GM12891 (cell line): ENCODE data around the gene C1QTNF5.

Experiments
- DNase-seq: peaks from one replicate; pipeline ENCODE4 v3.0.0; 2011; ENCODE audit warnings: low spot score; ENCODE audit not compliant: insufficient read length
- FAIRE-seq: peaks from 2 replicates; lab custom pipeline; 2011; peaks lifted over from hg19 to GRCh38; lab: Jason Lieb, UNC
- PAX5 ChIP-seq: IDR thresholded peaks from 2 replicates; pipeline ENCODE4 v1.6.1; 2011; ENCODE audit warnings: low read length, moderate library complexity, mild to moderate bottlenecking; ENCODE audit not compliant: insufficient read depth, severe bottlenecking
- POLR2A ChIP-seq: IDR thresholded peaks from 2 replicates; pipeline ENCODE4 v1.6.1; 2011; ENCODE audit warnings: low read depth, low read length, control low read depth
- POLR2AphosphoS5 ChIP-seq: IDR thresholded peaks from 2 replicates; pipeline ENCODE4 v1.6.1; 2011; ENCODE audit warnings: low read depth, low read length, control low read depth
- POU2F2 ChIP-seq: IDR thresholded peaks from 2 replicates; pipeline ENCODE4 v1.6.1; 2011; ENCODE audit warnings: low read depth, mild to moderate bottlenecking, control low read depth, low read length, moderate library complexity
- SPI1 ChIP-seq: IDR thresholded peaks from 2 replicates; pipeline ENCODE4 v1.6.1; 2011; ENCODE audit warnings: low read depth, low read length, control low read depth
- TAF1 ChIP-seq: IDR thresholded peaks from 2 replicates; pipeline ENCODE4 v1.6.1; 2011; ENCODE audit warnings: low read depth, low read length, control low read depth

Gene C1QTNF5

GRCh38 chr11:119307974-119308373, 32.7 kb downstream of the C1QTNF5 start:
- no peak for TF ChIP-seq SPI1
- no peak for TF ChIP-seq POLR2A
- no peak for TF ChIP-seq POLR2AphosphoS5
- TF ChIP-seq POU2F2: no peak
- TF ChIP-seq PAX5: no peak
- TF ChIP-seq TAF1: no peak
- no peak for DNase-seq
- FAIRE-seq: no peak

- no peak for FAIRE-seq
Measured at GRCh38 chr11:119307219-119307618, 33.5 kb downstream of the C1QTNF5 start.

DNA sequence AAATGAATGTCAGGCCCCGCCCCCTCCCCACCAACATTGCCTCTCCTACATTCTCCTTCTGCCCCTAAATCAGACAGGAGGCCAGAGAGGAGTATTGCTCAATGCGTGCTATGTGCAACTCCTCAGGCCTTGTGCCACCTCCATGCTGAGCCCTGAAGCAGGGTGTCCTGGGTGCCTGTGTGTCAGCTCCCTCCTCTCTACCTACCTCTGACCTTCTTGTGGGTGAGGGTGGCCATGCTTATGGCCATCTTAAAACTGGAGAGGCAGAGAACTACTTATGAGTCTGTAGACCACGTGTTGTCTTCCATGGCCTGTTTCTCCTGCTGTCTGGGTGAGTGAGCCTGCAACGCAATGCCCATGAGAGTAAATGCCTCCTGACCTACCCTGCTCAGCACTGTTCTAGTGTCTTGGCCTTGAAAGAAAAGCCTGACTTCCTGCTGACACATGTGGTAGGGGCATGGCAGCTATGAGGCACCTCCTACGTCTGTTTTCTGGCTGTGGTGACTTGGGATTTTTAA, 34.3 kb downstream of the C1QTNF5 start:
- no peak for FAIRE-seq
- DNase-seq: no peak
- TF ChIP-seq POLR2A: no peak
- TF ChIP-seq POLR2AphosphoS5: no peak
- no peak for TF ChIP-seq SPI1
- TF ChIP-seq PAX5: no peak
- no peak for TF ChIP-seq TAF1
- no peak for TF ChIP-seq POU2F2

More at GRCh38 chr11:119307219-119307618, 33.5 kb downstream of the C1QTNF5 start:
- no peak for DNase-seq
- no peak for TF ChIP-seq PAX5
- no peak for TF ChIP-seq POLR2A
- no peak for TF ChIP-seq TAF1
- no peak for TF ChIP-seq POLR2AphosphoS5
- TF ChIP-seq SPI1: no peak
- no peak for TF ChIP-seq POU2F2

GRCh38 chr11:119305556-119306372, 34.9 kb downstream of the C1QTNF5 start:
- no peak for DNase-seq
- FAIRE-seq: no peak
- no peak for TF ChIP-seq SPI1
- no peak for TF ChIP-seq POU2F2
- TF ChIP-seq POLR2A: no peak
- no peak for TF ChIP-seq TAF1
- no peak for TF ChIP-seq PAX5
- TF ChIP-seq POLR2AphosphoS5: no peak

DNA sequence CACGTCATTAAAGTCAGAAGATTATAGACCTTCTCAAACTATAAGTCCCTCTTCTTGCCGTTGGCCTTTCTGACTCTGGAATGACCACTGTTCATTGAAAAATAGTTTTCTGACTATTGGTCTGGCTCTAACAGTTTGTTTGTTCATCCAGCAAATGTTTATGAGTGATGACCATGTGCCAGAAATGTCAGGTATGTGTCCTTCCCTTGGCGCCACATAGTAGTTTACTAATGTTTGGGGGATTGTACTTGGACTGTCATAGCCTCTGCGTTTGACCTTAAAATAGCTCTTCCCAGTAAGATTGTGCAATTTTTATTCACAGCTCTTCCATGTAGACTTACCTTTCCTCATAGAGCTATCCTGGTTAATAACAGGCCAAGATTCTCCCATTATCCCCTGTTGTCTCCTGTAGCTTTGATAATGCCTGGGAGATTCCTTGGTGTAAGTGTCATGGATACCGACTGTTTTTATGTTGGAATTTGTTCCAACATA, 37.4 kb downstream of the C1QTNF5 start:
- FAIRE-seq (no peak), DNase-seq (no peak)
- TF ChIP-seq SPI1 (no peak), POU2F2 (no peak)

GRCh38 chr11:119300198-119300964, 40.3 kb downstream of the C1QTNF5 start:
- no peak for FAIRE-seq
- DNase-seq: no peak
- TF ChIP-seq POLR2AphosphoS5: no peak
- TF ChIP-seq SPI1: no peak
- no peak for TF ChIP-seq POLR2A
- no peak for TF ChIP-seq TAF1
- TF ChIP-seq PAX5: no peak
- TF ChIP-seq POU2F2: no peak

GRCh38 chr11:119299416-119299815, 41.3 kb downstream of the C1QTNF5 start:
- TF ChIP-seq TAF1 (no peak), POU2F2 (no peak), SPI1 (no peak), PAX5 (no peak), POLR2AphosphoS5 (no peak), POLR2A (no peak)
- DNase-seq (no peak), FAIRE-seq (no peak)

DNA sequence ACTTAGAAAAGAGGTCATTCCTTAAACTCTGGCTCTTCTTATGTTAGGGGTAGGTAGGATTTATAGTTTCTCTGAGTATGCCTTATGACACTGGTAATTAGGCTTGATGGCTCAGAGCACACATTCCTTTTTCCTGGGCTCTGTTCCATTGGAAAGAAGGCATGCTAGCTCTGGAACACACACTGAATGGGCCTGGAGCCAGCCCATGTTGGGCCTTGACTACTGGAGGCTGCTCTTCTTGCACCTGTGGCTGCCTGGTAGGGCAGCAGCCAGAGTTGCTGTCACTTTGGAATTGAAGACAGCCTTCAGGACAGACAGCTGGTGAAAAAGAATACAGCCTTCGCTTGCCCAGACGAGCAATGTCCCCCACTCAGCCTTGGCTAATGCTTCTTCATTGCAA, 42.0 kb downstream of the C1QTNF5 start:
- FAIRE-seq: no peak
- TF ChIP-seq POLR2AphosphoS5 (no peak), POLR2A (no peak), PAX5 (no peak), SPI1 (no peak), TAF1 (no peak), POU2F2 (no peak)
- DNase-seq: no peak

- DNase-seq: no peak
- FAIRE-seq: no peak
- TF ChIP-seq POU2F2 (no peak), TAF1 (no peak), POLR2A (no peak), PAX5 (no peak), SPI1 (no peak), POLR2AphosphoS5 (no peak)
Measured at GRCh38 chr11:119297938-119298337, 42.7 kb downstream of the C1QTNF5 start.
